Trophoblast cell (in vitro differentiated cells and primary cell): ENCODE results near the gene LIF.

Experiments
- DNase-seq, 2 donors: peaks; one replicate each; pipeline ENCODE4 v3.0.0-alpha.2; 2016
- H2AFZ ChIP-seq: 2 replicates; pipeline ENCODE4 v1.6.1; 2013; ENCODE audit warnings: low read length, moderate library complexity, mild to moderate bottlenecking; ENCODE audit not compliant: insufficient read depth, poor library complexity
- H2AK5ac ChIP-seq: 2 replicates; pipeline ENCODE4 v1.6.1; 2013; ENCODE audit warnings: mild to moderate bottlenecking, low read length
- H2BK120ac ChIP-seq: 2 replicates; pipeline ENCODE4 v1.6.1; 2013; ENCODE audit warnings: low read length, mild to moderate bottlenecking, moderate library complexity; ENCODE audit not compliant: insufficient read depth, poor library complexity
- H2BK12ac ChIP-seq: 2 replicates; pipeline ENCODE4 v1.6.1; 2013; ENCODE audit warnings: mild to moderate bottlenecking, low read length, moderate library complexity
- H2BK5ac ChIP-seq: 2 replicates; pipeline ENCODE4 v1.6.1; 2013; ENCODE audit warnings: low read length, low read depth, moderate library complexity, mild to moderate bottlenecking; ENCODE audit not compliant: poor library complexity
- H3K14ac ChIP-seq: 2 replicates; pipeline ENCODE4 v1.6.1; 2013; ENCODE audit warnings: mild to moderate bottlenecking, low read length
- H3K18ac ChIP-seq: 2 replicates; pipeline ENCODE4 v1.6.1; 2013; ENCODE audit warnings: mild to moderate bottlenecking, low read length
- H3K23ac ChIP-seq: 2 replicates; pipeline ENCODE4 v1.6.1; 2013; ENCODE audit warnings: low read length
- H3K27ac ChIP-seq: 2 replicates; pipeline ENCODE4 v1.5.1; 2013; ENCODE audit warnings: low read depth, mild to moderate bottlenecking, inconsistent platforms, low read length, moderate library complexity
- H3K27me3 ChIP-seq: 2 replicates; pipeline ENCODE4 v1.6.1; 2013; ENCODE audit warnings: inconsistent platforms, mild to moderate bottlenecking, low read length, moderate library complexity; ENCODE audit not compliant: insufficient read depth
- H3K36me3 ChIP-seq, 2 experiments: 1 replicate in 1 of 2; 2 replicates in 1 of 2; pipeline ENCODE4 v1.6.1; 2013; ENCODE audit warnings: low read length in 2 of 2, mild to moderate bottlenecking in 2 of 2, moderate library complexity in 1 of 2; ENCODE audit not compliant: insufficient read depth in 2 of 2, control insufficient read depth in 1 of 2
- H3K4ac ChIP-seq: 2 replicates; pipeline ENCODE4 v1.6.1; 2013; ENCODE audit warnings: low read depth, mild to moderate bottlenecking, low read length, moderate library complexity
- H3K4me1 ChIP-seq, 2 experiments: 1 replicate in 1 of 2; 2 replicates in 1 of 2; pipeline ENCODE4 v1.6.1; 2013; ENCODE audit warnings: low read length in 2 of 2, mild to moderate bottlenecking in 2 of 2, moderate library complexity in 1 of 2; ENCODE audit not compliant: insufficient read depth in 2 of 2, control insufficient read depth in 1 of 2
- H3K4me2 ChIP-seq: 2 replicates; pipeline ENCODE4 v1.6.1; 2013; ENCODE audit warnings: inconsistent platforms, mild to moderate bottlenecking, low read length, moderate library complexity
- H3K4me3 ChIP-seq: 2 replicates; pipeline ENCODE4 v1.5.1; 2013; ENCODE audit warnings: mild to moderate bottlenecking, low read depth, low read length, inconsistent platforms
- H3K79me1 ChIP-seq: one replicate; pipeline ENCODE4 v1.6.1; 2013; ENCODE audit warnings: low read length
- H3K79me2 ChIP-seq: 2 replicates; pipeline ENCODE4 v1.6.1; 2013; ENCODE audit warnings: low read length, mild to moderate bottlenecking; ENCODE audit not compliant: control insufficient read depth, insufficient read depth, poor library complexity
- H3K9ac ChIP-seq: 2 replicates; pipeline ENCODE4 v1.6.1; 2013; ENCODE audit warnings: mild to moderate bottlenecking, low read length
- H3K9me3 ChIP-seq: 2 replicates; pipeline ENCODE4 v1.6.1; 2013; ENCODE audit warnings: low read depth, mild to moderate bottlenecking, control low read depth, inconsistent platforms, low read length; ENCODE audit not compliant: insufficient read depth
- H4K12ac ChIP-seq: 2 replicates; pipeline ENCODE4 v1.6.1; 2013; ENCODE audit warnings: low read depth, mild to moderate bottlenecking, low read length, moderate library complexity
- H4K8ac ChIP-seq: 2 replicates; pipeline ENCODE4 v1.6.1; 2013; ENCODE audit warnings: low read depth, mild to moderate bottlenecking, low read length, moderate library complexity
- H4K91ac ChIP-seq: one replicate; pipeline ENCODE4 v1.6.1; 2013; ENCODE audit warnings: low read depth, mild to moderate bottlenecking, low read length, moderate library complexity
- WGBS: extraction: QIAGEN DNeasy Blood & Tissue Kit; methylation state at CpG from one replicate; pipeline ENCODE4 v1.1.7; 2013; ENCODE audit warnings: missing lambda C conversion rate; ENCODE audit not compliant: insufficient read length, insufficient coverage; ENCODE audit errors: extremely low coverage; 5-methylcytosine and 5-hydroxymethylcytosine counted together

Gene LIF

DNA sequence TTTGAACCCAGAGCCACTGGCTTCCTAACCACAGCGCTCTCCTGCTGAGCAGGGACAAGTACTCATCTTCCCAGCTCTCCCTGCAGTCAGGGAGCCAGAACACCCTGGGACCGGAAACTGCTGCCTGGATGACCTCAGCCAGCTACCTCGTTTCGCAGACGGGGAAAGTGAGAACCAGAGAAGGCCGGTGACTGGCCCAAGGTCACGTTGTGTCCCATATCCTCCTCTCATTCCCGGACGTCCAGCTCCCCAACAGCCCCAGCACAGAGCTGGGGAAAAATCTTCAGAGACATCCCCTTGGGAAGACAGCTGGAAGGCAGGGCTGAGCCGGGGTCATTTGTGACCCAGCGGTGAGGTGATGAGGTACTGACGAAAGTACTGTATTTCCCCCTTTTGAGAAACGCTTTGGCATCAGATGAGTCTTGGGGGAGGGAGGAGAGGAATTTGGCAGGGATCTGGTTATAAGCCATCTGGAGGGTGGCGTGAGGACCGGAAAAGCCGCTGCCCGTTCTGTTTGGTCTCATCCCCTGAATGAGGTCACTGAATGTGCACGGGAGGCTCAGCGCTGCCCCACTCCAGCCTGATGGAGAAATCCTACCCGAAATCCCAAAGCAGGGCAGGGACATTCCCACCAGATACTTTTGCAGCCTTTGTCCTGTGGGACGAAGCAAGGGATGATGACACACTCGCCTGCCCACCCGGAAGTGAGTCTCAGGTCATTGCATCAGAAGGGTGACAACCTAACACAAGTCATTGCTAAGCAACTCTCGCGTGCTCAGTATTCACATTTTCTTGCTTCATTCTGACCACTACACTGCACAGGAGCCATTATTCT, 41.1 kb downstream of the LIF start:
- H4K91ac ChIP-seq, result no peak overlapping the region
- no peak overlapping the region for H3K23ac ChIP-seq
- no peak overlapping the region for H2AFZ ChIP-seq
- no peak overlapping the region for H3K4me2 ChIP-seq
- peaks cover 2% of the 10 kb centered on the region for H3K79me1 ChIP-seq
- no peak overlapping the region for H4K8ac ChIP-seq
- peak overlapping the region; percentile 30 for H2BK12ac ChIP-seq
- no CpG with 5 or more reads among the region's 25 CpGs for WGBS
- no peak overlapping the region for H3K14ac ChIP-seq
- H3K4me1 ChIP-seq, result peaks cover 12% of the 10 kb centered on the region in 2 experiments
- no peak overlapping the region for H4K12ac ChIP-seq
- peak overlapping the region; percentile 14 for H2AK5ac ChIP-seq
- H2BK5ac ChIP-seq, result no peak overlapping the region
- no peak overlapping the region for H3K4me3 ChIP-seq
- H3K18ac ChIP-seq, result no peak overlapping the region
- H3K27ac ChIP-seq, result no peak overlapping the region
- no peaks in the 10 kb centered on the region for H3K36me3 ChIP-seq
- no peak overlapping the region for H3K4ac ChIP-seq
- H3K9me3 ChIP-seq, result no peaks in the 10 kb centered on the region
- no peak overlapping the region for H3K9ac ChIP-seq
- peak; percentile 16 to 42 for DNase-seq
- H3K79me2 ChIP-seq, result no peaks in the 10 kb centered on the region
- H2BK120ac ChIP-seq, result no peak overlapping the region
- no peaks in the 10 kb centered on the region for H3K27me3 ChIP-seq

DNA sequence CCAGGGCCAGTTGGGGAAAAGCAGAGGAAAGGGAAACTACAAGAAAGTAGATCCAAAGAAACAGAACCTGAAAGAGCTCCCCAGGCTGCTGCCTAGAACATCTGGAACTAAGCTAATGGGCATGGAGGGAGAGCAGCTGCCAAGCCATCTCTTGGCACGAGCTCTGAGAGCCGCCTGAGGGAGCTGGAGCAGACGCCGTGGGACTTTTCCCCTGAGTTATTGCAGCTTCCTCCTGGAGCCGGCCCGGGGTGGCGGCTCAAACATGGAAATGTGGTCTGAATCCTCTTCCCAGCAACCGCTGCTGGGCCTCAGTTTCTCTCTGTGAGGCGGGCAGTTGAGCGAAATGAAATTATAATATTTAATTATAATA, 41.8 kb downstream of the LIF start:
- no peak overlapping the region for H2BK12ac ChIP-seq
- no peak overlapping the region for H3K9ac ChIP-seq
- no peak overlapping the region for H3K14ac ChIP-seq
- no peak overlapping the region for H4K12ac ChIP-seq
- H4K8ac ChIP-seq, result no peak overlapping the region
- no peak overlapping the region for H3K27ac ChIP-seq
- no peak overlapping the region for H2AFZ ChIP-seq
- DNase-seq, result no peak
- H3K4me2 ChIP-seq, result no peak overlapping the region
- WGBS, result no CpG with 5 or more reads among the region's 10 CpGs
- H3K79me2 ChIP-seq, result no peaks in the 10 kb centered on the region
- H3K79me1 ChIP-seq, result peaks cover 2% of the 10 kb centered on the region
- no peak overlapping the region for H3K4ac ChIP-seq
- no peak overlapping the region for H2AK5ac ChIP-seq
- no peak overlapping the region for H4K91ac ChIP-seq
- no peak overlapping the region for H2BK5ac ChIP-seq
- no peaks in the 10 kb centered on the region for H3K27me3 ChIP-seq
- peaks cover 6 to 7% of the 10 kb centered on the region in 2 experiments for H3K4me1 ChIP-seq
- no peaks in the 10 kb centered on the region for H3K36me3 ChIP-seq
- H2BK120ac ChIP-seq, result no peak overlapping the region
- no peak overlapping the region for H3K4me3 ChIP-seq
- H3K9me3 ChIP-seq, result no peaks in the 10 kb centered on the region
- no peak overlapping the region for H3K18ac ChIP-seq
- H3K23ac ChIP-seq, result no peak overlapping the region

DNA sequence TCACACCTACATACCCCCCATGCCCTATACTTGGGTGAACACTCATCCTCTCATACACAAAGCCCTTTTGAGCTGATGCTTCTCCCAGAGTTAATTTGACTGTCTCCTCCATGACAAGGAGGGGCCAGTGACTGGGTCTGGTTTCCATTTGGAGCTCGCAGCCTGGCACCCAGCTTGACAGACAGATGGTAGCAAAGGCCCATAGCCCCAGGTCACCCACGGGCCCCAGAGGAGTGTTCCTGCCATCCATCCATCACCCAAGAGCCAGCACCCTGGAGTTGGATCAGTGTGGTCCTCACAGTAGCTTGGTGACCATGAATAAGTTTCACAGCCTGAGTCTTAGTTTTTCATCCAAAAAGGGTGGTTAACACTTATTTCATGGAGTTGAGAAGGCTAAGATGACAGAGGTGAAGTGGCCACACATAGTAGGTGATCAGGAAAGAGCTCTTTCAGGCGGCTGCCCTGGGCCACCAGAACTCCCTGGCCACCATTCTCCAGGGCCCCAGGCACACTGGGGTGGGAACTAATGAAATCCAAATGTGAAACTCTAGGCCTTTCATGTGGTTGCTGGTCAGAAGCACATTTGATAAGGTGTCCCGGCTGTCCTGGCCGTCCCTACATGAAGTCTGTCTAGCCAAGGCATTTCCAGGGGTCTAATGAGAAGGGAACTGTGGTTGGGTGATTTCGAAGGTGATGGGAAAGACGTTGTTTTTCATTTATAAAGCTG, 42.4 kb downstream of the LIF start:
- no peak for DNase-seq
- no peaks in the 10 kb centered on the region for H3K36me3 ChIP-seq
- H2BK5ac ChIP-seq, result no peak overlapping the region
- no CpG with 5 or more reads among the region's 7 CpGs for WGBS
- no peak overlapping the region for H3K23ac ChIP-seq
- H3K4me1 ChIP-seq, result peaks cover 2 to 4% of the 10 kb centered on the region in 2 experiments
- H2BK12ac ChIP-seq, result no peak overlapping the region
- H4K12ac ChIP-seq, result no peak overlapping the region
- no peak overlapping the region for H4K91ac ChIP-seq
- H3K27ac ChIP-seq, result no peak overlapping the region
- H4K8ac ChIP-seq, result no peak overlapping the region
- no peak overlapping the region for H3K14ac ChIP-seq
- H3K4me3 ChIP-seq, result no peak overlapping the region
- H3K4me2 ChIP-seq, result no peak overlapping the region
- no peak overlapping the region for H3K18ac ChIP-seq
- H2BK120ac ChIP-seq, result no peak overlapping the region
- no peaks in the 10 kb centered on the region for H3K27me3 ChIP-seq
- no peak overlapping the region for H2AFZ ChIP-seq
- H3K79me1 ChIP-seq, result peaks cover 2% of the 10 kb centered on the region
- H3K79me2 ChIP-seq, result no peaks in the 10 kb centered on the region
- H3K9ac ChIP-seq, result no peak overlapping the region
- no peak overlapping the region for H3K4ac ChIP-seq
- H3K9me3 ChIP-seq, result no peaks in the 10 kb centered on the region
- H2AK5ac ChIP-seq, result no peak overlapping the region

DNA sequence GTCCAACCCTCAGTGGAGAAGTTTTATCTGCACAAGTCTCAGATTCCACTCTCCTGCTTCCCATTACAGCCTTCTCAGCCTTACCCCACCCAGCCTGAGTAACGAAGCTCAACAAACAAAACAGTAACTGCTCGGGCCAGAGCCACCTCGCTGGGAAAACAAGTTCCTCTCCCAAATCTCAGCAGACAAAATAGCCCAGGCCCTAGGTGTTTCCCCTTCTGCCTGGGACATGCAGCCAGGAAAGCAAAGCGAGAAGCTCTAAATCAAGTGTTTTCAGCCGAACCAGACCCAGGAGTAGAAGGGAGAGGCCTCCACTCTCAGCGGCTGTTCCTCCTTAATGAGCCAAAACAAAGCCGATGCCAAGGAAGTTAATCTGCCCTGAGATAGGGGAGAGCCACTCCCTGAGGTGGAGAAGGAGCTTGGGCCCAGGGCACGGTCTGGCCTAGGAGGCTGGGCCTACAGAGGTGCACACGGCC, 44.0 kb downstream of the LIF start:
- no peak for DNase-seq
- Histone ChIP-seq H3K27me3 (no peaks in the 10 kb centered on the region), H3K14ac (no peak overlapping the region), H3K36me3 (no peaks in the 10 kb centered on the region), H3K9me3 (no peaks in the 10 kb centered on the region), H4K12ac (no peak overlapping the region), H3K79me2 (no peaks in the 10 kb centered on the region), H3K4me1 (no peaks in the 10 kb centered on the region), H3K9ac (no peak overlapping the region), H3K18ac (no peak overlapping the region), H2AK5ac (no peak overlapping the region), H3K4me2 (no peak overlapping the region), H2BK120ac (no peak overlapping the region), H3K4me3 (no peak overlapping the region), H3K4ac (no peak overlapping the region), H3K79me1 (no peaks in the 10 kb centered on the region), H2BK5ac (no peak overlapping the region), H2BK12ac (no peak overlapping the region), H4K8ac (no peak overlapping the region), H2AFZ (no peak overlapping the region), H4K91ac (no peak overlapping the region), H3K23ac (no peak overlapping the region), H3K27ac (no peak overlapping the region)
- WGBS, result no CpG with 5 or more reads among the region's 9 CpGs
